ENCODE data around the gene ITGB3BP.

Gene ITGB3BP

DNA sequence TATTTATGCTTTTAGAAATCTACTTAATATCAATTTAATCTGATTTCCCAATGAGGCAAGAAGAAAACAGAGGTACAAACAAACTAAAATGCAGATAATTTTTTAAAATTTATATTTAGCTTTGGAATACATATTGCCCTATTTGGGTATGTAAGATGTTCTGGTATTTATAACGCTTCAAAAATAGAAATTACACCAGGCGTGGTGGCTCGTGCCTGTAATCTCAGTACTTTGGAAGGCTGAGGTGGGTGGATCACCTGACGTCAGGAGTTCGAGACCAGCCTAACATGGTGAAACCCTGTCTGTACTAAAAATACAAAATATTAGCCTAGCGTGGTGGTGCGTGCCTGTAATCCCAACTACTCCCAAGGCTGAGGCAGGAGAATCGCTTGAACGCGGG lies 13.3 kb downstream of the ITGB3BP start:
- no peak overlapping the region for H3K4me3 ChIP-seq (ENCODE audit: low read depth, low read length)
- TF ChIP-seq, protein P1, sequence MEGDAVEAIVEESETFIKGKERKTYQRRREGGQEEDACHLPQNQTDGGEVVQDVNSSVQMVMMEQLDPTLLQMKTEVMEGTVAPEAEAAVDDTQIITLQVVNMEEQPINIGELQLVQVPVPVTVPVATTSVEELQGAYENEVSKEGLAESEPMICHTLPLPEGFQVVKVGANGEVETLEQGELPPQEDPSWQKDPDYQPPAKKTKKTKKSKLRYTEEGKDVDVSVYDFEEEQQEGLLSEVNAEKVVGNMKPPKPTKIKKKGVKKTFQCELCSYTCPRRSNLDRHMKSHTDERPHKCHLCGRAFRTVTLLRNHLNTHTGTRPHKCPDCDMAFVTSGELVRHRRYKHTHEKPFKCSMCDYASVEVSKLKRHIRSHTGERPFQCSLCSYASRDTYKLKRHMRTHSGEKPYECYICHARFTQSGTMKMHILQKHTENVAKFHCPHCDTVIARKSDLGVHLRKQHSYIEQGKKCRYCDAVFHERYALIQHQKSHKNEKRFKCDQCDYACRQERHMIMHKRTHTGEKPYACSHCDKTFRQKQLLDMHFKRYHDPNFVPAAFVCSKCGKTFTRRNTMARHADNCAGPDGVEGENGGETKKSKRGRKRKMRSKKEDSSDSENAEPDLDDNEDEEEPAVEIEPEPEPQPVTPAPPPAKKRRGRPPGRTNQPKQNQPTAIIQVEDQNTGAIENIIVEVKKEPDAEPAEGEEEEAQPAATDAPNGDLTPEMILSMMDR (conservative IDR thresholded peaks at IDR 0.05; ENCODE audit: low read depth, low read length), result no peak
- DNase-seq (ENCODE audit: low read depth), result no peak

DNA sequence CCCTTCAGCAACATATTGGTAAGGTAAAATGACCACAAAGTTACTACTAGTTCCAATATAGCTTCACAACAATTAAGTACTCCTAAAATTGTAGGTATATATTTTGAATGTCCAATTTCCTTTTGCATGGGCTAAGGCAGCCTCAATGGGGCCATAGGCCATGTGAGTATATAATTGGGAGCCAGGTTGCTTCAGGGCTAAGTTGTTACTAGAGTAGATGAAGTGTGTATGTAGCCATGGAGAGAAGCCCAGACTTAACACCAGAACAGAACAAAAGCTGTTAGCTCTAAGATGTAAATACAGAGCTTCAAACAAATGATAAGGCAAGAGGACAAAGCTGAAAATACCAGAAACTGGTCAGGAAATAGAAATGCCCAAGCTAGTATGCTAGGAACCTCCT lies 16.2 kb downstream of the ITGB3BP start:
- TF ChIP-seq, protein P1 (conservative IDR thresholded peaks at IDR 0.05; ENCODE audit: low read depth, low read length), result no peak
- no peak for DNase-seq (ENCODE audit: low read depth)

DNA sequence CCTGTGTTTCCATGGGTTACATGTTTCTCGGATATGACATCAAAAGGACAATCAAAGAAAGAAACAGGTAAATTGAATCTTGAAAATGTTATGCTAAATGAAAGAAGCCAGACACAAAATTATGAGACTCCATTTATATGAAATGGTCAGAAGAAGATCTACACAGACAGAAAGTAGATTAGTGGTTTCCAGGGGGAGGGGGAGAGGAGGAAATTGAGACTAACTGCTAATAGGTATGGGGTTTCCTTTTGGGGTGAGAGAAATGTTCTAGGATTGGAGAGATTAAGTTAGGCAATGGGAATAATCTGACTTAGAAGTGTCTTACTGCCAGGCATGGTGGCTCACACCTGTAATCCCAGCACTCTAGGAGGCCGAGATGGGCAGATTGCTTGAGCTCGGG lies 21.8 kb downstream of the ITGB3BP start:
- no peak for DNase-seq (ENCODE audit: low read depth)
- TF ChIP-seq, protein P1 (conservative IDR thresholded peaks at IDR 0.05; ENCODE audit: low read depth, low read length), result no peak
- no peak overlapping the region for H3K4me3 ChIP-seq (ENCODE audit: low read depth, low read length)

More for the DNA sequence above, 16.2 kb downstream of the ITGB3BP start:
- H3K4me3 ChIP-seq (ENCODE audit: low read depth, low read length), result no peak overlapping the region

GRCh38 chr1:63498106-63498505 lies 24.9 kb downstream of the ITGB3BP start:
- no peak overlapping the region for H3K4me3 ChIP-seq (ENCODE audit: low read depth, low read length)
- DNase-seq (ENCODE audit: low read depth), result no peak
- TF ChIP-seq, protein P1 (conservative IDR thresholded peaks at IDR 0.05; ENCODE audit: low read depth, low read length), result no peak

DNA sequence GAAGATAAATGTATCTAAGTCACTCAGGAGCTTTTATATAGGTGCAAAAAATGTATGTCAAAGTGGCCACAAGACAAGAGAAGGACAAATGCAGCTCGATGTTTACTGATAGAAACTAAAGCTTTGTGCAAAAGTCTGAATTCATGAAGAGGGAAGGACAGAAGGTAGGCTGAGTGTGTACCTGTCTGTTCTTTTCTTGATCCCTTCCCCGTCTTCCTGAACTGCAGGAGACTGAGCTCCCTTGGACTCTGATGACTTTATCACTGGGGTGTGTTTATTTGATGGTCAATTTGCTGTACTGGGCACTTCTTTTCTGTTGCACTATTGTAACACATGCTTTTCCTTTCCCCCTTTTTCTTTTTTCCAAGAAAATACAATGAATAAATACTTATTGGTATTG lies 25.4 kb downstream of the ITGB3BP start:
- H3K4me3 ChIP-seq (ENCODE audit: low read depth, low read length), result no peak overlapping the region
- TF ChIP-seq, protein P1 (conservative IDR thresholded peaks at IDR 0.05; ENCODE audit: low read depth, low read length), result no peak
- no peak for DNase-seq (ENCODE audit: low read depth)

GRCh38 chr1:63487336-63488065 lies 35.5 kb downstream of the ITGB3BP start:
- peak; percentile 85 for DNase-seq (ENCODE audit: low read depth)
- no peak overlapping the region for H3K4me3 ChIP-seq (ENCODE audit: low read depth, low read length)
- TF ChIP-seq, protein P1 (conservative IDR thresholded peaks at IDR 0.05; ENCODE audit: low read depth, low read length), result no peak

- H3K4me3 ChIP-seq (ENCODE audit: low read depth, low read length), result no peak overlapping the region
- TF ChIP-seq, protein P1 (conservative IDR thresholded peaks at IDR 0.05; ENCODE audit: low read depth, low read length), result no peak
- DNase-seq (ENCODE audit: low read depth), result peak; percentile 69
Measured at GRCh38 chr1:63486629-63487028, 36.4 kb downstream of the ITGB3BP start.

Measured in choroid plexus epithelial cell (primary cell).